HCT116 (cell line): ENCODE results near the gene ELOF1. TPM values are rescaled to one million over a fixed set of nuclear protein-coding genes. Genes with fewer than 3 reads are reported as not detected.

Source experiments
- ATAC-seq: fragments of 200-7000 bp; cut with Tn5 transposase; 2 replicates; pipeline ENCODE4 v1.9.1; 2020; ENCODE audit warnings: mild to moderate bottlenecking, moderate library complexity
- BruUV-seq: library from RNA; stranded (reverse); fragments of 400-500 nt; replicated peaks from 2 replicates; lab custom pipeline; 2021; lab: Mats Ljungman, UMichigan
- CTCF ChIA-PET: fragments of 300-600 bp; sonication (Branson Sonifier 250); formaldehyde crosslinking; loops from one replicate; lab custom pipeline; 2021; ENCODE audit warnings: antibody characterized with exemption; lab: Charles Lee
- POLR2A ChIA-PET: fragments of 300-600, 350-600 bp; sonication (Branson Sonifier 250); formaldehyde crosslinking; loops from one replicate; lab custom pipeline; 2021; ENCODE audit warnings: antibody characterized with exemption; lab: Charles Lee
- RAD21 ChIA-PET, 2 experiments: fragments of 300-600 bp; sonication (Branson Sonifier 250); formaldehyde crosslinking; loops; one replicate each; lab custom pipeline; 2023; ENCODE audit warnings: low total read pairs in 2 of 2; ENCODE audit not compliant: uncharacterized antibody in 2 of 2, unreplicated experiment in 2 of 2, low non-redundant PET in 1 of 2; lab: Charles Lee
- DNase-seq: peaks from one replicate; pipeline ENCODE4 v3.0.0-alpha.2; 2010; ENCODE audit warnings: low read depth, low spot score
- H2AFZ ChIP-seq: fragments of 200-600 bp; shearing (Covaris generic), sonication (generic); 2 replicates; pipeline ENCODE4 v1.6.1; 2017; ENCODE audit warnings: low read depth, mixed run types, mixed read lengths, antibody characterized with exemption, low read length; ENCODE audit not compliant: poor library complexity, severe bottlenecking
- H3K27ac ChIP-seq: 2 replicates; pipeline ENCODE4 v1.5.1; 2012; ENCODE audit warnings: low read depth, low read length
- H3K27me3 ChIP-seq: fragments of 200-600 bp; sonication (generic); 2 replicates; pipeline ENCODE4 v1.6.1; 2016; ENCODE audit warnings: mixed run types, low read length, mixed read lengths; ENCODE audit not compliant: insufficient read depth
- H3K36me3 ChIP-seq, 2 experiments: fragments of 200-500 bp in 1 of 2; fragments of 200-600 bp in 1 of 2; sonication (Bioruptor generic) in 1 of 2; sonication (generic) in 1 of 2; 2 replicates each; pipeline versions ENCODE4 v1.5.1 to v1.6.1; 2014 to 2016; ENCODE audit warnings: low read length in 2 of 2, inconsistent platforms in 1 of 2, mixed read lengths in 1 of 2, mixed run types in 1 of 2; ENCODE audit not compliant: insufficient read depth in 2 of 2, control insufficient read depth in 1 of 2
- H3K4me1 ChIP-seq, 2 experiments: fragments of 200-600 bp in 1 of 2; sonication (generic) in 1 of 2; 2 replicates each; pipeline versions ENCODE4 v1.5.1 to v1.6.1; 2012 to 2017; ENCODE audit warnings: low read length in 2 of 2, inconsistent platforms in 1 of 2, mild to moderate bottlenecking in 1 of 2, mixed read lengths in 1 of 2, mixed run types in 1 of 2, moderate library complexity in 1 of 2; ENCODE audit not compliant: insufficient read depth in 2 of 2, control insufficient read depth in 1 of 2
- H3K4me2 ChIP-seq: fragments of 200-600 bp; sonication (generic); 2 replicates; pipeline ENCODE4 v1.6.1; 2017; ENCODE audit warnings: mixed run types, low read length, mixed read lengths
- H3K4me3 ChIP-seq, 2 experiments: fragments of 200-600 bp in 1 of 2; sonication (generic) in 1 of 2; replicated peaks in 1 of 2; 2 replicates each; pipeline ENCODE4 v1.5.1; 2011 to 2016; ENCODE audit warnings: low read length in 2 of 2, control low read depth in 1 of 2, low read depth in 1 of 2, mild to moderate bottlenecking in 1 of 2, mixed read lengths in 1 of 2, mixed run types in 1 of 2
- H3K79me2 ChIP-seq: fragments of 200-600 bp; sonication (generic); 2 replicates; pipeline ENCODE4 v1.6.1; 2017; ENCODE audit warnings: mild to moderate bottlenecking, mixed run types, low read length, moderate library complexity, mixed read lengths; ENCODE audit not compliant: insufficient read depth
- H3K9ac ChIP-seq: fragments of 200-600 bp; sonication (generic); 2 replicates; pipeline ENCODE4 v1.6.1; 2016; ENCODE audit warnings: low read length, mixed read lengths
- H3K9me2 ChIP-seq: fragments of 200-600 bp; sonication (generic), shearing (Covaris generic); 2 replicates; pipeline ENCODE4 v1.6.1; 2017; ENCODE audit warnings: mixed run types, mild to moderate bottlenecking, moderate library complexity; ENCODE audit not compliant: insufficient read depth
- H3K9me3 ChIP-seq, 2 experiments: fragments of 200-500 bp in 1 of 2; fragments of 200-600 bp in 1 of 2; sonication (Bioruptor generic) in 1 of 2; sonication (generic) in 1 of 2; 2 replicates each; pipeline ENCODE4 v1.6.1; 2014 to 2017; ENCODE audit warnings: low read length in 2 of 2, mixed read lengths in 2 of 2, inconsistent platforms in 1 of 2, low read depth in 1 of 2, mild to moderate bottlenecking in 1 of 2, mixed run types in 1 of 2, moderate library complexity in 1 of 2; ENCODE audit not compliant: control insufficient read depth in 1 of 2, insufficient read depth in 1 of 2
- H4K20me1 ChIP-seq: fragments of 200-600 bp; sonication (generic), shearing (Covaris generic); 2 replicates; pipeline ENCODE4 v1.6.1; 2017; ENCODE audit warnings: mixed run types, mild to moderate bottlenecking, moderate library complexity; ENCODE audit not compliant: insufficient read depth
- CBX3 ChIP-seq: IDR thresholded peaks from 2 replicates; pipeline ENCODE4 v1.6.1; 2012; ENCODE audit warnings: low read depth
- CEBPB ChIP-seq: IDR thresholded peaks from 2 replicates; pipeline ENCODE4 v1.6.1; 2012; ENCODE audit warnings: low read depth
- EGR1 ChIP-seq: IDR thresholded peaks from 2 replicates; pipeline ENCODE4 v1.6.1; 2012; ENCODE audit warnings: low read depth
- MAX ChIP-seq: IDR thresholded peaks from 2 replicates; pipeline ENCODE4 v1.6.1; 2012
- POLR2AphosphoS5 ChIP-seq: IDR thresholded peaks from 2 replicates; pipeline ENCODE4 v1.6.1; 2011; ENCODE audit warnings: mild to moderate bottlenecking, low read depth, low read length, moderate library complexity
- TCF7L2 ChIP-seq: IDR thresholded peaks from 2 replicates; pipeline ENCODE4 v1.7.0; 2011; ENCODE audit warnings: borderline replicate concordance, inconsistent platforms; ENCODE audit not compliant: insufficient read depth, insufficient read length; ENCODE audit errors: extremely low read depth
- ZNF274 ChIP-seq: fragments of 200-500 bp; sonication (Bioruptor generic); IDR thresholded peaks from 2 replicates; pipeline ENCODE4 v1.6.1; 2014; ENCODE audit warnings: mild to moderate bottlenecking, low read depth, low read length, inconsistent platforms
- intact Hi-C: fragments of 100-400 bp; cut with micrococcal nuclease; formaldehyde crosslinking; loops from 2 replicates; pipeline ENCODE4 v1.10.0; 2022
- total RNA-seq: library from RNA; stranded (reverse); gene quantifications from one replicate; pipeline ENCODE4 v1.2.1, GENCODE V29; 2021; ENCODE audit not compliant: unreplicated experiment
- TF ChIP-seq, protein P1 (sequence below): IDR thresholded peaks from 2 replicates; pipeline ENCODE4 v1.6.1; 2011; ENCODE audit warnings: mild to moderate bottlenecking, low read length, moderate library complexity; ENCODE audit not compliant: insufficient replicate concordance; ENCODE audit errors: extremely low read depth

The ELOF1 gene
- total RNA-seq, 1 experiment from 2014 or later: 74.5 TPM

- Histone ChIP-seq H3K79me2 (peaks cover 58% of the 10 kb centered on the region), H3K27ac (no peak overlapping the region), H2AFZ (no peak overlapping the region), H3K9ac (no peak overlapping the region), H3K9me2 (no peaks in the 10 kb centered on the region), H3K36me3 (peaks cover 0 to 5% of the 10 kb centered on the region in 2 experiments; a peak in 2 of 4 replicates), H3K4me1 (peaks cover 3 to 13% of the 10 kb centered on the region in 2 experiments; a peak in 2 of 4 replicates), H3K9me3 (peaks cover 3 to 5% of the 10 kb centered on the region in 2 experiments; a peak in 1 of 4 replicates), H3K4me2 (peak overlapping the region; percentile 90), H4K20me1 (no peaks in the 10 kb centered on the region), H3K4me3 (peak overlapping the region; percentile 93 to 95; a peak in 2 of 4 replicates), H3K27me3 (no peaks in the 10 kb centered on the region)
- DNase-seq: no peak
- ChIA-PET POLR2A (no interaction called here), RAD21 (no interaction called here), CTCF (no interaction called here)
- intact Hi-C loops: no loop called here
- TF ChIP-seq TCF7L2 (no peak), CEBPB (no peak)
- no peak for ATAC-seq
- BruUV-seq: no TSS peak
Measured at GRCh38 chr19:11598746-11599145, 39.7 kb upstream of the ELOF1 start.

- ChIA-PET CTCF (no interaction called here), POLR2A (no interaction called here), RAD21 (no interaction called here)
- Histone ChIP-seq H3K36me3 (peaks cover 0 to 5% of the 10 kb centered on the region in 2 experiments; a peak in 2 of 4 replicates), H2AFZ (no peak overlapping the region), H3K4me1 (peaks cover 3 to 13% of the 10 kb centered on the region in 2 experiments; a peak in 2 of 4 replicates), H4K20me1 (no peaks in the 10 kb centered on the region), H3K27me3 (no peaks in the 10 kb centered on the region), H3K79me2 (peaks cover 53% of the 10 kb centered on the region), H3K27ac (peak overlapping the region; percentile 89), H3K4me3 (peak overlapping the region; percentile 93 to 95), H3K4me2 (peak overlapping the region; percentile 90), H3K9ac (peak overlapping the region; percentile 91), H3K9me2 (no peaks in the 10 kb centered on the region), H3K9me3 (peaks cover 2 to 5% of the 10 kb centered on the region in 2 experiments; a peak in 1 of 4 replicates)
- no peak for DNase-seq
- intact Hi-C loops: no loop called here
- BruUV-seq: TSS peak; percentile 61
- ATAC-seq: no peak
- TF ChIP-seq POLR2AphosphoS5 (no peak), MAX (no peak), TCF7L2 (no peak), CBX3 (no peak), CEBPB (no peak), EGR1 (no peak), ZNF274 (no peak)
- TF ChIP-seq, protein P1, sequence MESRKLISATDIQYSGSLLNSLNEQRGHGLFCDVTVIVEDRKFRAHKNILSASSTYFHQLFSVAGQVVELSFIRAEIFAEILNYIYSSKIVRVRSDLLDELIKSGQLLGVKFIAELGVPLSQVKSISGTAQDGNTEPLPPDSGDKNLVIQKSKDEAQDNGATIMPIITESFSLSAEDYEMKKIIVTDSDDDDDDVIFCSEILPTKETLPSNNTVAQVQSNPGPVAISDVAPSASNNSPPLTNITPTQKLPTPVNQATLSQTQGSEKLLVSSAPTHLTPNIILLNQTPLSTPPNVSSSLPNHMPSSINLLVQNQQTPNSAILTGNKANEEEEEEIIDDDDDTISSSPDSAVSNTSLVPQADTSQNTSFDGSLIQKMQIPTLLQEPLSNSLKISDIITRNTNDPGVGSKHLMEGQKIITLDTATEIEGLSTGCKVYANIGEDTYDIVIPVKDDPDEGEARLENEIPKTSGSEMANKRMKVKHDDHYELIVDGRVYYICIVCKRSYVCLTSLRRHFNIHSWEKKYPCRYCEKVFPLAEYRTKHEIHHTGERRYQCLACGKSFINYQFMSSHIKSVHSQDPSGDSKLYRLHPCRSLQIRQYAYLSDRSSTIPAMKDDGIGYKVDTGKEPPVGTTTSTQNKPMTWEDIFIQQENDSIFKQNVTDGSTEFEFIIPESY: no peak
- TF ChIP-seq, all 23 proteins: peak for 0
Measured at GRCh38 chr19:11598103-11598483, 39.1 kb upstream of the ELOF1 start.
